ENCODE data around the gene CAPSL.
"Not testable (repeated sequence)": the region's sequence is repeated elsewhere in the genome, so short reads cannot be mapped to it uniquely, and the experiment has no call there.

The CAPSL gene

GRCh38 chr5:35904443-35905132 lies 33.8 kb downstream of the CAPSL start:
- no peak for DNase-seq (ENCODE audit: low spot score)

GRCh38 chr5:35903631-35904203 lies 34.7 kb downstream of the CAPSL start:
- DNase-seq (ENCODE audit: low spot score): no peak

GRCh38 chr5:35902046-35902672 lies 36.3 kb downstream of the CAPSL start:
- DNase-seq (ENCODE audit: low spot score): peak; percentile 28

- no peak for DNase-seq (ENCODE audit: low spot score)
Measured at GRCh38 chr5:35900972-35901695, 37.3 kb downstream of the CAPSL start.

GRCh38 chr5:35899800-35900199 lies 38.6 kb downstream of the CAPSL start:
- no peak for DNase-seq (ENCODE audit: low spot score)

GRCh38 chr5:35898952-35899660 lies 39.3 kb downstream of the CAPSL start:
- DNase-seq (ENCODE audit: low spot score): no peak

- DNase-seq (ENCODE audit: low spot score): no peak
Measured at GRCh38 chr5:35894131-35894530, 44.3 kb downstream of the CAPSL start.

- not testable (repeated sequence) for DNase-seq (ENCODE audit: low spot score)
Measured at GRCh38 chr5:35892799-35893198, 45.6 kb downstream of the CAPSL start.

GRCh38 chr5:35890021-35891020 lies 48.1 kb downstream of the CAPSL start:
- peak; percentile 47 for DNase-seq (ENCODE audit: low spot score)

- no peak for DNase-seq (ENCODE audit: low spot score)
Measured at GRCh38 chr5:35887321-35888100, 50.9 kb downstream of the CAPSL start.

GRCh38 chr5:35886381-35886780 lies 52.0 kb downstream of the CAPSL start:
- no peak for DNase-seq (ENCODE audit: low spot score)

- DNase-seq (ENCODE audit: low spot score): no peak
Measured at GRCh38 chr5:35884773-35885172, 53.6 kb downstream of the CAPSL start.

- DNase-seq (ENCODE audit: low spot score): peak; percentile 62
Measured at GRCh38 chr5:35884191-35884769, 54.1 kb downstream of the CAPSL start.

GRCh38 chr5:35881758-35882157 lies 56.7 kb downstream of the CAPSL start:
- no peak for DNase-seq (ENCODE audit: low spot score)

GRCh38 chr5:35880156-35880555 lies 58.3 kb downstream of the CAPSL start:
- no peak for DNase-seq (ENCODE audit: low spot score)

GRCh38 chr5:35879649-35880048 lies 58.8 kb downstream of the CAPSL start:
- DNase-seq (ENCODE audit: low spot score): no peak

- DNase-seq (ENCODE audit: low spot score): no peak
Measured at GRCh38 chr5:35879096-35879495, 59.3 kb downstream of the CAPSL start.

- no peak for DNase-seq (ENCODE audit: low spot score)
Measured at GRCh38 chr5:35878079-35878478, 60.3 kb downstream of the CAPSL start.

GRCh38 chr5:35877655-35878054 lies 60.8 kb downstream of the CAPSL start:
- no peak for DNase-seq (ENCODE audit: low spot score)

GRCh38 chr5:35876922-35877321 lies 61.5 kb downstream of the CAPSL start:
- peak; percentile 24 for DNase-seq (ENCODE audit: low spot score)
